ENCODE data around the gene DDA1.
"Not testable (repeated sequence)": the region's sequence is repeated elsewhere in the genome, so short reads cannot be mapped to it uniquely, and the experiment has no call there.

Gene DDA1

GRCh38 chr19:17347877-17348276 lies 38.5 kb downstream of the DDA1 start:
- no peak for DNase-seq (ENCODE audit: low spot score)

GRCh38 chr19:17348700-17349099 lies 39.3 kb downstream of the DDA1 start:
- no peak for DNase-seq (ENCODE audit: low spot score)

GRCh38 chr19:17351815-17352435 lies 42.6 kb downstream of the DDA1 start:
- no peak for DNase-seq (ENCODE audit: low spot score)

- DNase-seq (ENCODE audit: low spot score) = no peak
These were observed 43.4 kb downstream of the DDA1 start for GRCh38 chr19:17352608-17353280.

- DNase-seq (ENCODE audit: low spot score) = no peak
These were observed 44.0 kb downstream of the DDA1 start for GRCh38 chr19:17353386-17353785.

GRCh38 chr19:17357078-17357666 lies 47.8 kb downstream of the DDA1 start:
- no peak for DNase-seq (ENCODE audit: low spot score)

- DNase-seq (ENCODE audit: low spot score) = no peak
These were observed 48.4 kb downstream of the DDA1 start for GRCh38 chr19:17357724-17358123.

- DNase-seq (ENCODE audit: low spot score) = no peak
These were observed 49.0 kb downstream of the DDA1 start for GRCh38 chr19:17358395-17358794.

- no peak for DNase-seq (ENCODE audit: low spot score)
These were observed 50.8 kb downstream of the DDA1 start for GRCh38 chr19:17359905-17360800.

- DNase-seq (ENCODE audit: low spot score) = not testable (repeated sequence)
These were observed 54.7 kb downstream of the DDA1 start for GRCh38 chr19:17363852-17364605.

GRCh38 chr19:17365361-17365760 lies 56.0 kb downstream of the DDA1 start:
- DNase-seq (ENCODE audit: low spot score) = no peak

- DNase-seq (ENCODE audit: low spot score) = no peak
These were observed 60.7 kb downstream of the DDA1 start for GRCh38 chr19:17370026-17370587.

Data from AG08396 (cell line).